ENCODE data around the gene ROR1.

ROR1 gene

GRCh38 chr1:63914706-63915105 lies 140.9 kb downstream of the ROR1 start:
- DNase-seq = no peak

- no peak for DNase-seq
Observed at GRCh38 chr1:63915121-63915520, 141.3 kb downstream of the ROR1 start.

- DNase-seq = no peak
Observed at GRCh38 chr1:63916485-63917360, 142.9 kb downstream of the ROR1 start.

GRCh38 chr1:63917571-63918417 lies 144.0 kb downstream of the ROR1 start:
- DNase-seq = peak; percentile 44

GRCh38 chr1:63918418-63918945 lies 144.7 kb downstream of the ROR1 start:
- DNase-seq = no peak

GRCh38 chr1:63920154-63921117 lies 146.6 kb downstream of the ROR1 start:
- DNase-seq = no peak

- DNase-seq = no peak
Observed at GRCh38 chr1:63921359-63921758, 147.5 kb downstream of the ROR1 start.

- no peak for DNase-seq
Observed at GRCh38 chr1:63921802-63922201, 148.0 kb downstream of the ROR1 start.

GRCh38 chr1:63922848-63923247 lies 149.0 kb downstream of the ROR1 start:
- no peak for DNase-seq

- DNase-seq = no peak
Observed at GRCh38 chr1:63923302-63923701, 149.5 kb downstream of the ROR1 start.

GRCh38 chr1:63924600-63924999 lies 150.8 kb downstream of the ROR1 start:
- no peak for DNase-seq

- peak; percentile 73 for DNase-seq
Observed at GRCh38 chr1:63928186-63929105, 154.6 kb downstream of the ROR1 start.

- DNase-seq = no peak
Observed at GRCh38 chr1:63929106-63929478, 155.3 kb downstream of the ROR1 start.

GRCh38 chr1:63931468-63931867 lies 157.7 kb downstream of the ROR1 start:
- DNase-seq = no peak

GRCh38 chr1:63934697-63935096 lies 160.9 kb downstream of the ROR1 start:
- DNase-seq = no peak

GRCh38 chr1:63935143-63935542 lies 161.3 kb downstream of the ROR1 start:
- no peak for DNase-seq

- no peak for DNase-seq
Observed at GRCh38 chr1:63935553-63935952, 161.7 kb downstream of the ROR1 start.

- no peak for DNase-seq
Observed at GRCh38 chr1:63936276-63936675, 162.5 kb downstream of the ROR1 start.

GRCh38 chr1:63936801-63937200 lies 163.0 kb downstream of the ROR1 start:
- DNase-seq = no peak

GRCh38 chr1:63937461-63938022 lies 163.7 kb downstream of the ROR1 start:
- no peak for DNase-seq

- no peak for DNase-seq
Observed at GRCh38 chr1:63940440-63940839, 166.6 kb downstream of the ROR1 start.

All from femur (tissue), 1 donor.